OCI-LY7 (cell line): ENCODE measurements around the gene CCDC187. TPM values are rescaled to one million over a fixed set of nuclear protein-coding genes. Genes with fewer than 3 reads are reported as not detected.

Experiments used
- BruUV-seq: library from RNA; stranded (reverse); fragments of 400-500 nt; replicated peaks from 2 replicates; lab custom pipeline; 2021; lab: Mats Ljungman, UMichigan
- CTCF ChIA-PET: fragments of 300-600 bp; sonication (Branson Sonifier 250); formaldehyde crosslinking; loops from one replicate; lab custom pipeline; 2022; ENCODE audit warnings: antibody characterized with exemption; ENCODE audit not compliant: unreplicated experiment; lab: Charles Lee
- POLR2A ChIA-PET: fragments of 300-600 bp; sonication (Branson Sonifier 250); formaldehyde crosslinking; loops from one replicate; lab custom pipeline; 2022; ENCODE audit warnings: antibody characterized with exemption; lab: Charles Lee
- DNase-seq: peaks from one replicate; pipeline ENCODE4 v3.0.0-alpha.2; 2015; ENCODE audit warnings: low spot score
- H2AFZ ChIP-seq: fragments of 200-600 bp; sonication (generic), shearing (Covaris generic); 2 replicates; pipeline ENCODE4 v1.6.1; 2014; ENCODE audit warnings: mild to moderate bottlenecking, antibody characterized with exemption, low read length, moderate library complexity
- H3K27ac ChIP-seq: fragments of 200-600 bp; sonication (generic); 2 replicates; pipeline ENCODE4 v1.5.1; 2014; ENCODE audit warnings: mixed run types, low read depth, mild to moderate bottlenecking, moderate library complexity, low read length, inconsistent platforms; ENCODE audit not compliant: poor library complexity, severe bottlenecking
- H3K36me3 ChIP-seq: fragments of 200-600 bp; sonication (generic); 2 replicates; pipeline ENCODE4 v1.6.1; 2014; ENCODE audit warnings: mild to moderate bottlenecking, antibody characterized with exemption, low read length, moderate library complexity, mixed read lengths; ENCODE audit not compliant: insufficient read depth
- H3K4me1 ChIP-seq: fragments of 200-600 bp; sonication (generic); 2 replicates; pipeline ENCODE4 v1.5.1; 2014; ENCODE audit warnings: mild to moderate bottlenecking, low read length; ENCODE audit not compliant: insufficient read depth, poor library complexity, severe bottlenecking
- H3K4me2 ChIP-seq: fragments of 200-600 bp; sonication (generic); 2 replicates; pipeline ENCODE4 v1.6.1; 2014; ENCODE audit warnings: mild to moderate bottlenecking, low read length
- H3K4me3 ChIP-seq: fragments of 200-600 bp; sonication (generic); 2 replicates; pipeline ENCODE4 v1.5.1; 2014; ENCODE audit warnings: mild to moderate bottlenecking, low read depth, low read length; ENCODE audit not compliant: poor library complexity, severe bottlenecking
- H3K79me2 ChIP-seq: fragments of 200-600 bp; sonication (generic); 2 replicates; pipeline ENCODE4 v1.6.1; 2016; ENCODE audit warnings: low read depth, mild to moderate bottlenecking, low read length, moderate library complexity, mixed read lengths; ENCODE audit not compliant: insufficient read depth
- H3K9me2 ChIP-seq: fragments of 200-600 bp; sonication (generic); 2 replicates; pipeline ENCODE4 v1.6.1; 2016; ENCODE audit warnings: mild to moderate bottlenecking, low read length, mixed read lengths; ENCODE audit not compliant: insufficient read depth
- H3K9me3 ChIP-seq: fragments of 200-600 bp; sonication (generic); 2 replicates; pipeline ENCODE4 v1.6.1; 2014; ENCODE audit warnings: mild to moderate bottlenecking, mixed run types, low read length, mixed read lengths
- H4K20me1 ChIP-seq: fragments of 200-600 bp; sonication (generic); 2 replicates; pipeline ENCODE4 v1.6.1; 2014; ENCODE audit warnings: mild to moderate bottlenecking, antibody characterized with exemption, low read length, moderate library complexity, mixed read lengths; ENCODE audit not compliant: insufficient read depth
- EZH2phosphoT487 ChIP-seq: fragments of 200-600 bp; sonication (generic); IDR thresholded peaks from 2 replicates; pipeline ENCODE4 v1.6.1; 2018; ENCODE audit warnings: low read depth, borderline replicate concordance, mild to moderate bottlenecking, mixed run types, antibody characterized with exemption, low read length, moderate library complexity, mixed read lengths
- intact Hi-C: fragments of 100-400 bp; cut with micrococcal nuclease; formaldehyde crosslinking; loops from one replicate; pipeline ENCODE4 v1.10.0; 2022; ENCODE audit not compliant: unreplicated experiment
- total RNA-seq, 2 experiments: library from RNA; depleted of rRNA in 1 of 2; stranded (reverse); fragments of >200 nt in 1 of 2; shearing (Covaris generic) in 1 of 2; gene quantifications; 2 replicates each; pipeline ENCODE4 v1.2.3, GENCODE V29; 2014 to 2022
- TF ChIP-seq, protein P1 (sequence below): fragments of 200-600 bp; sonication (generic); conservative IDR thresholded peaks from 2 replicates; pipeline ENCODE4 v1.5.1; 2014; ENCODE audit warnings: mild to moderate bottlenecking, antibody characterized with exemption, low read length, moderate library complexity, mixed read lengths

Gene CCDC187
- total RNA-seq, 2 experiments from 2014 or later = not detected

DNA sequence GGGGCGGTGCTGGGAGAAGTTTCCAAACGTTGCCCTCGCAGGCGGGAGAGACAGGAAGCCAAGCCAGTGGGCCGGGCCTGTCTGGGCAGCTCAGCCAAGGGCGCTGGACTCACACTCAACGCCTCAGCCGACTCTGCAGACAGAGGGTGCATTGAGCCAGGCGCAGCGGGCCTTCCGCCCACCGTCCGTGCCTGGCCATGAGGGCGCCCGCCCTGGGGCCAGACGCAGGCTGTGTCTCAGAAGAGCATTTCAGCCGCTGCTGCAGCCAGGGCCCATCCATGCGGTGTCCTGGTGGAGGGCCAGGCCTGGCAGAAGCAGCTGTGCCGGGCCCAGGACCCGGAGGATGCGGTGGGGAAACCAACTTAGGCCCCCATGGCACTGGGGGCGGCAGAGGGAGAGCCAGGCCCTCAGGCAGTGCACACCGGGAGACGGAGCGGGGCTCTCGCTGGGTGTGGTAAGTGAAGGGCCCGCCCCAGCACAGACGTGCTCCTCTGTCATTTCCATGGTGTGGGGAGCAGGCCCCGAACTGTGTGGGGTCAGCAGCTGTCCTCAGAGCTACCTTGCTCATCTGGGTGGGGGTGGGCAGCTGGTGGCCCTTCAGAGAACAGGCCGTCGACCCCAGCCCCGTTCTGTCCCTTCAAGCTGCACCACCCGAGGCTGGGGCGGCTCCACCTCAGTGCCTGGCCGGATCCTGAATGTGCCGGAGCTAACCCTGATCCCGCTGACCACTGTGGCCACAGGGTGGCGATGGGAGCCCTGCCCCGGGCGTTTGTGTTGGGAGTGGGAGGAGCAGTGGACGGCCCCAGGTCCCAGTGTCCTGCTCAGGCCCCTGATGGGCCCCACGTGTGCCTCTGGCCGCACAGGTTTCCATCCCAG, 41.6 kb upstream of the CCDC187 start:
- TF ChIP-seq, protein P1, sequence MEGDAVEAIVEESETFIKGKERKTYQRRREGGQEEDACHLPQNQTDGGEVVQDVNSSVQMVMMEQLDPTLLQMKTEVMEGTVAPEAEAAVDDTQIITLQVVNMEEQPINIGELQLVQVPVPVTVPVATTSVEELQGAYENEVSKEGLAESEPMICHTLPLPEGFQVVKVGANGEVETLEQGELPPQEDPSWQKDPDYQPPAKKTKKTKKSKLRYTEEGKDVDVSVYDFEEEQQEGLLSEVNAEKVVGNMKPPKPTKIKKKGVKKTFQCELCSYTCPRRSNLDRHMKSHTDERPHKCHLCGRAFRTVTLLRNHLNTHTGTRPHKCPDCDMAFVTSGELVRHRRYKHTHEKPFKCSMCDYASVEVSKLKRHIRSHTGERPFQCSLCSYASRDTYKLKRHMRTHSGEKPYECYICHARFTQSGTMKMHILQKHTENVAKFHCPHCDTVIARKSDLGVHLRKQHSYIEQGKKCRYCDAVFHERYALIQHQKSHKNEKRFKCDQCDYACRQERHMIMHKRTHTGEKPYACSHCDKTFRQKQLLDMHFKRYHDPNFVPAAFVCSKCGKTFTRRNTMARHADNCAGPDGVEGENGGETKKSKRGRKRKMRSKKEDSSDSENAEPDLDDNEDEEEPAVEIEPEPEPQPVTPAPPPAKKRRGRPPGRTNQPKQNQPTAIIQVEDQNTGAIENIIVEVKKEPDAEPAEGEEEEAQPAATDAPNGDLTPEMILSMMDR = no peak
- TF ChIP-seq EZH2phosphoT487 = no peak
- CTCF ChIA-PET = no interaction called here
- Histone ChIP-seq H3K4me3 (no peak overlapping the region), H3K4me1 (no peaks in the 10 kb centered on the region), H3K9me2 (no peaks in the 10 kb centered on the region), H3K27ac (no peak overlapping the region), H3K9me3 (no peaks in the 10 kb centered on the region), H4K20me1 (no peaks in the 10 kb centered on the region), H3K4me2 (no peak overlapping the region), H3K79me2 (no peaks in the 10 kb centered on the region), H2AFZ (no peak overlapping the region), H3K36me3 (no peaks in the 10 kb centered on the region)
- DNase-seq = no peak
- intact Hi-C loops = no loop called here
- POLR2A ChIA-PET = no interaction called here
- BruUV-seq = no TSS peak

DNA sequence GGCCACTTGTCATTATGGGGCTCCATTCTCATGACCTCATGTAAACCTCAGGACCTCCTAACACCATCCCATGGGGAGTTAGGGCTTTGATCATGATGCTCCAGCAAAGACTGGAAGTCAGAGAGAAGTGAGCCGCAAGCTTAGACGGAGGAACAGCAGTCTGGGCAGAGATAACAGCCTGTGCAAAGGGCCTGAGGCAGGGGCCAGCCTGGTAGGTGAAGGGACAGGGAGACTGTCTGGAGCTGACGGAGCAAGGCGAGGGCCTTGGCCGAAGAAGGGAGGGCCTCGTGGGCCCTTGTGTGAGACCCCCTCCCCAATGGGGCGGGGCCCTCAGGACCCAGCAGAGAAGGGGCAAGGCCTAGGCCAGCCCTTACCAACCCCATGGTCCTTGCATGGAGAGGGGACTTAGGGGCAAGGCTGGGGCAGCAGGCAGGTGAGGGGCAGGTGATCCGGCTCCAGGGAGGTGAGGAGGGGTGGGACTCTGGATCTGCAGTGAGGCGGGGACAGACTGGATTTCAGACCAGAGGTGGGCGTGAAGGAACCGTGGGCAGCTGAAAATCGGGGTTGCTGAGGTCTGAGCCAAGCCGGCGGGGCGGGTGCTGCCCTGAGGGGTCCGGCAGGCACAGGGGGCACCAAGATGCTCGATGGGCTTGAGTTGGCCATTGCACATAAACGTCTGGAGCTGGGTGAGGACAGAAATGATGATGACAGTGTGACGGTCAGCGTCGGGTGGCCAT, 40.8 kb upstream of the CCDC187 start:
- Histone ChIP-seq H3K4me3 (no peak overlapping the region), H3K9me3 (no peaks in the 10 kb centered on the region), H3K79me2 (no peaks in the 10 kb centered on the region), H3K27ac (no peak overlapping the region), H2AFZ (no peak overlapping the region), H3K36me3 (no peaks in the 10 kb centered on the region), H3K4me2 (no peak overlapping the region), H3K4me1 (no peaks in the 10 kb centered on the region), H3K9me2 (no peaks in the 10 kb centered on the region), H4K20me1 (no peaks in the 10 kb centered on the region)
- CTCF ChIA-PET = no interaction called here
- DNase-seq = no peak
- POLR2A ChIA-PET = interaction anchor here (0.6 kb wide), 1 partner anchor 108 kb away, joined by 4 read pairs; no protein-coding TSS in a partner anchor
- no TSS peak for BruUV-seq
- intact Hi-C loops = no loop called here
- TF ChIP-seq, protein P1 = no peak
- no peak for TF ChIP-seq EZH2phosphoT487
